HTR-8/SVneo (cell line): ENCODE measurements around the gene GK.
"Not testable (repeated sequence)": the region's sequence is repeated elsewhere in the genome, so short reads cannot be mapped to it uniquely, and the experiment has no call there.

Experiments used
- DNase-seq: peaks from one replicate; pipeline ENCODE4 v3.0.0; 2011; ENCODE audit warnings: low spot score, mixed read lengths; ENCODE audit not compliant: insufficient read length
- FAIRE-seq: peaks from 2 replicates; lab custom pipeline; 2011; peaks lifted over from hg19 to GRCh38; lab: Jason Lieb, UNC

The GK gene

DNA sequence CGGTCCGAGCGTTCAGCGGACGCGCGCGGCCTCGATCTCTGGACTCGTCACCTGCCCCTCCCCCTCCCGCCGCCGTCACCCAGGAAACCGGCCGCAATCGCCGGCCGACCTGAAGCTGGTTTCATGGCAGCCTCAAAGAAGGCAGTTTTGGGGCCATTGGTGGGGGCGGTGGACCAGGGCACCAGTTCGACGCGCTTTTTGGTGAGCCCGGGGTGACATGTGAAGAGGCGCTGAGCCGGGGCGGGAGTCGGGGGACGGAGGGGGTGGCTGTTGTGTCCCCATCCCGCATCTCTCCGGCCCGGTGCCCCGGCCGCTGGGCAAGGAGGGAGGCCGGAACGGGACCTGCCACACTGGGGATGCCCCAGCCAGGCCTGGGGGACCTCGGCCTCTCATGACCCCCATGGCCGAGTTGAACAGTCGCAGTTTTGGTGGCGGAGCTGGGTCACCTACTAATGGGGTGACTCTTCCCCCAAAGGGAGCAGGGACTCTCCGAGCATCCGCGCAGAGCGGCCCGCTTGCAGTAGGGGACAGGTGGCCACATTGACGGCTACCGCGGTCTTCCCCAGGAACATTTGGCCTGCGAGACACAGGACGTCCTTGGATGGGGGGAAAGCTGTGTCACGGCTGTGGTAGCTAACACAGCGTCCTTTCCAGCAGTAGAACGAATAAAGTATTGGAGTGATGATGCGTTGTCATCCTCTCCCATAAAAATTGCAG lies at the start of gene GK:
Gene GK, plus strand, starts transcription at position 9 of the 717 bp plus-strand sequence. Its CDS starts 115 bp downstream, at position 124.
- DNase-seq (no peak), FAIRE-seq (peak; percentile 94)

- FAIRE-seq (no peak), DNase-seq (no peak)
Observed at GRCh38 chrX:30607155-30607554, 46.1 kb upstream of the GK start.

GRCh38 chrX:30610026-30610425 lies 43.2 kb upstream of the GK start:
- no peak for FAIRE-seq
- no peak for DNase-seq

DNA sequence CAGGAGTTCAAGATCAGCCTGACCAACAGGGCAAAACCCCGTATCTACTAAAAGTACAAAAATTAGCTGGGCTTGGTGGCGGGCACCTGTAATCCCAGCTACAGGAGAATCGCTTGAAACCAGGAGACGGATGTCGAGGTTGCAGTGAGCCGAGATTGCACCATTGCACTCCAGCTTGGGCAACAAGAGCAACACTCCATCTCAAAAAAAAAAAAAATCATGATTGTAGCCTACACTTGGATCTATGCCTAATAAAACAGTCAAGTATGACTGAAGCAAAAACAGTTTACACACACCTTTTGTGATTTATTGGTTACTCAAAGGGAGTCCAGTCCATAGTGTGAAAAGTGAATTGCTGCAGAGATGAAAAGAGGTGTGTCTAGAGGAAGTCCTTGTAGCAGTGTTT lies 41.0 kb upstream of the GK start:
- DNase-seq: no peak
- FAIRE-seq: no peak

- FAIRE-seq (no peak), DNase-seq (no peak)
Observed at GRCh38 chrX:30613721-30614120, 39.5 kb upstream of the GK start.

DNA sequence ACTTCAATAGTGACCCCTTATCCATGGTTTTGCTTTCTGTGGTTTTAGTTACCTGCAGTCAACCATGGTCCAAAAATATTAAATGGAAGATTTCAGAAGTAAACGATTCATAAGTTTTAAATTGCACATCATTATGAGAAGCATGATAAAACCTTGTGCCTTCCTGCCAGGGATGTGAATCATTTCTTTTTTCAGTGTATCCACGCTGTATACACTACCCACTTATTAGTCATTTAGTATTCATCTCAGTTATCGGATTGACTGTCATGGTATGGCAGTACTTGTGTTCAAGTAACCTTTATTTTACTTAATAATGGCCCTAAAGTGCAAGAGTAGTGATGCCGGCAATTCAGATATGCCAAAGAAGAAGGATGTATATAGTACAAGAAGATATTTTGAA lies 38.0 kb upstream of the GK start:
- FAIRE-seq: peak; percentile 38
- DNase-seq: no peak

DNA sequence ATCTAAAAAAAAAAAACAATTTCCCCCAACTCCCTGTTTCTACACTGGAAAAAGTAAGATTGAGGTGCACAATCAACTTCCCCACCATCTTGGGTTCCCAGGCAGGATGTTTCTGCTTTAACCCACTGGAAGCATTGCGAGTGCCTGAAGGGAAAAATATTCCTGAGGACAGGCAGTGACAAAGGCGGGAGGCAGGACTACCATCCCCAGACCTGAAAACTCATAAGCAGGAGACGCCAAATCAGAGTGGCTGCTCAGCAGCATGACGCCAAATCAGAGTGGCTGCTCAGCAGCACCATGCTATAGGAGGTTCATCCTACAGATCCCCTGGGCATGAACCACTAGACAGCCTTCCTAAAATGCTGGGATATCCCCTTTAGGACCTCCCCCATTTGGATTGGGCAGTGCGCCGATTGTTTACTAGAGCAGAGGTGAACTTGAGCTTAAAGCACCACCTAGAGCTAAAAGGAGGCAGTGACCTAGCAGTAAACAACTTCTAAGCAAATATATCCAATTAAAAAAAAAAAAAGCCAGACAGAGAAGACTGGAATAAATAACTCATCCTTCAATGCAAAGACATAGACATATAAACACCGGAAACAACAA lies 35.0 kb upstream of the GK start:
- FAIRE-seq: peak; percentile 89
- no peak for DNase-seq

- no peak for FAIRE-seq
- no peak for DNase-seq
Observed at GRCh38 chrX:30620125-30620524, 33.1 kb upstream of the GK start.

GRCh38 chrX:30620980-30621618 lies 32.1 kb upstream of the GK start:
- DNase-seq: peak; percentile 87
- peak; percentile 96 for FAIRE-seq

DNA sequence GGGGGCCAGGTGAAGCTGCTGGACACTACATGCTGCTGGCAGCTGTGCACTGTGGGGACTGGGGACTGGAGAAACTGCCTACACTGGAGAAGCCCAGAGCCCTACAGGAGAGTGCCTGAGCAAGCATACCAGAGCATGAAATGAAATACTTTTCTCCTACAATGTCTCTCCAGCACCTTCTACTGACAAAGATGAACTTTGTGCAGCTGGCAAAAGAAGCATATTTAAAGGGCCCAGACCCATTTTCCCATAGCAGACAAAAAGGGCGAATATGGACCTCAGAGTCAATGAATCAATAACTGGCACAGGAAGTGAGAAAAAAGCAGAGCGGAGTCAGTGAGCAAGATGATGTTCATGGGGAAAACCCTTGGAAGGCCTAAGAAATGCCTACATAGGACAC lies 30.9 kb upstream of the GK start:
- no peak for FAIRE-seq
- DNase-seq: no peak

DNA sequence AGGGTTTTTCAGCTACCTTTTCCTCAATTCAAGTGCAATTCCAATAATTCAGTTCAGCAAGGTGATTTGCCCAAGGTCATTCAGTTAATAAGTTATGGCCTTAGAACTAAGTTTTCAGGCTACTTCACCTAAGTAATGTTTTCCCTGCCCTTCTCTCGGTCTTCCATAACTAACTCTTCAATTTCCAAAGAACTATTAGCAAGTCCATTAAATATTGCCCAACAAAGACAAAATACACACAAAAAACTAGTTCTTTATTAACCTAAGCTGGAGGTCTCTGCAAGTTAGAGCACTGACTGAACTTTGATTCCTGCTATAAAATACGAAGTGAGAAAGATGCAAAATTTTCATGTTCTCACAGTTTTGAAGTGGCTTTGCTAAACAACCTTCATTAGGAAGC lies 26.8 kb upstream of the GK start:
- no peak for FAIRE-seq

DNA sequence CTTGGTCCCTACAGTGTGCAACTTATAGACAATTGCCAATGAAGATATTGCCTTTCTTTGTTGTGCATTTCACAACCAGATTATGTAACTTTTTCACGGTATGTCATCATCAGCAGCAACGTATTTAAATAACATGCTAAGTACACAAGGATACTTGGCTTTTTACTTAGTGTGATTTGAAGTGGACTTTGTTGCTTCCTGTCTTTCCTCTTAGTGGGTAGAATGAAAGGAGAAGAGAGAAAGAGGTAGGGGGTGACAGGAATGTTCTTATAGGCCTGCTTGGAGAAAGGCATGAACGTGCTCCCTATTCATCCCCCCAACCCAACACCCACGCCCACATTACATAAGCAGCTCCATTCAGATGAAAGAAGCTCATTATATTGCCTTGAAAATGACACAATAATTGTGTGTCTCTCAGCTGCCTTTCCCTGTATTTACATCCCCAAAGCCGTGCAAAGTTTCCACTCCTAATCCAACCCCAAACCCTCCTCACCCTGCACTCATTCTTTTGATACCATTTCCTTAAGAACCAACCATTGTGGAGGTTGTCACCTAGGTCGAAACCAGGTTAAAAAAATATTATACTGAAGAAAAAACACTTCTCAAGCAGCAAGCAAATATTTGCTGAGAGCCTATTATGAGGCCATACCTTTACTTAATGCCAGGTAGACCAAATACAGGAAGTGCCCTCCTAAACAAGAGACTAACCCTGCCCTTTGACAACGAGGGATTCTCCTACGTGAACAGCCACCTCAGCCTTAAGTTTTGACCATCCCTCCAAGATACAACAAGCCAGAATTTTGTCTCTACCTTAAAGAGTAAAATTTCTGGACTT lies 25.2 kb upstream of the GK start:
- DNase-seq (no peak), FAIRE-seq (peak; percentile 66)

More for the DNA sequence above, 26.8 kb upstream of the GK start:
- DNase-seq: no peak

GRCh38 chrX:30634070-30634469 lies 19.2 kb upstream of the GK start:
- FAIRE-seq: not testable (repeated sequence)

DNA sequence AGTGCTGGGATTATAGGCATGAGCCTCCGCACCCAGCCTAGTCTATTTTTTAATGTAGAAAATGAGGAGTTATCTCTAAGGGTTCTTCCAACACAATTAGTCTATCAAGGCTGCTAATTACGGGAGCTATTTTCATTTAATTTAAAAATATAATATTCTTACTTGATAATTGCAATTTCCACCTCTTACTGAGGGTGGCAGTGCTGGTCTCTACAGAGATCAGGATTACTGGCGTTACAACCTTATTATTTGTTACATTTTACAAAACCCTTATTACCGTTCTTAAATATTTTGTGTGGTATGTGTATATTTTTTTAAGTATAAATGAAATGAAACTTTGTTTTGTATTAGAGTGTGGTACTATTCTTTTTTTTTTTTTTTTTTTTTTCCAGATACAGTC lies 17.6 kb upstream of the GK start:
- DNase-seq: no peak
- no peak for FAIRE-seq

More at GRCh38 chrX:30634070-30634469, 19.2 kb upstream of the GK start:
- not testable (repeated sequence) for DNase-seq

GRCh38 chrX:30637874-30638815 lies 15.1 kb upstream of the GK start:
- DNase-seq (no peak), FAIRE-seq (no peak)

DNA sequence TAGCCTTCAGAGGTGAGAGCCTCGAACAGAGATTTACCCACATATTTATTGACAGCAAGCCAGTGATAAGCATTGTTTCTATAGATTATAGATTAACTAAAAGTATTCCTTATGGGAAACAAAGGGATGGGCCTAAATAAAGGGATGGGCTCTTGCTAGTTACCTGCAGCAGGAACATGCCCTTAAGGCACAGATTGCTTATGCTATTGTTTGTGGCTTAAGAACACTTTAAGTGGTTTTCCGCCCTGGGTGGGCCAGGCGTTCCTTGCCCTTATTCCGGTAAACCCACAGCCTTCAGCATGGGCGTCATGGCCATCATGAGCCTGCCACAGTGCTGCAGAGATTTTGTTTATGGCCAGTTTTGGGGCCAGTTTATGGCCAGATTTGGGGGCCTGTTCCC lies 13.5 kb upstream of the GK start:
- FAIRE-seq, DNase-seq: not testable (repeated sequence)

DNA sequence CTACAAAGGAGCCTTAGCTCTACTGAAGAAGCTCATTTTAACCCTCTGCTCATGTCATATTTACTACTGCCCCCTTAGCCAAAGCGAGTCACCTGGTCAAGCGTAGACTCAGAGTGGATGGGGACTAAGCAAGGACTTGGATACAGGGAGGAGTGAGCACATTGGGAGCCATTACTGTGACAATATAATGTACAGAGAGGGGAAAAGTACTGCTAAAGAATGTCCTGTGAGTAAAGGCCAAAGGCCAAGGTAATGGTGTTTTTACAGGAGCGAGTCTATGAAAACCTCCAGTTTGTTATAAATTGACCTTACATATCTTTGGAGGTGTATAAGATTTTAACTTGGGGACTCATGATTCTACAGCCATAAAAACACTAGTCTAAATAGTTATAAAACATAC lies 10.6 kb upstream of the GK start:
- FAIRE-seq (no peak), DNase-seq (no peak)

DNA sequence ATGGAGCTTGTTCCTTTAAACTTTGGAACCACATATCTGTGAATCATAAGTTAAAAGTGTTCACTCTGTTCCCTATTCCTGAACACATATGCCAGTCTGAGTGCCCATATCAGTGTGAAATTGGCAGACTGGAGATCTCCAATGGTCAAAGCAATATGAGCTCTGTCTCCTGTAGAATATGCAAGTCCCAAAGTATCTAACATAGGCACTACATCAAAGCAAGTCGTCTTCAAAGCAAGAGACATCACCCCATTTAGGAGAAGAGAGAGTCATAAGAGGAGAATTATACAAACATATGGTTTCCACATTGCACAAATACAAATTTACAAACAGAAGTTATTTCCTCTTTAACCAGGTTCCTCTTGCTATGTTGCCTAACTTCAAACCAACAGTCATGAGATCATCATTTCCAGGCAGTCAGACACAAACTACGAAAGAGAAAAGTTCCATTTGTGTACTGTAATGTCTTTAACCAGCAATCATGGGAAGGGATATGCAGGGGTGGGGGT lies 9.9 kb upstream of the GK start:
- DNase-seq: no peak
- FAIRE-seq: no peak

DNA sequence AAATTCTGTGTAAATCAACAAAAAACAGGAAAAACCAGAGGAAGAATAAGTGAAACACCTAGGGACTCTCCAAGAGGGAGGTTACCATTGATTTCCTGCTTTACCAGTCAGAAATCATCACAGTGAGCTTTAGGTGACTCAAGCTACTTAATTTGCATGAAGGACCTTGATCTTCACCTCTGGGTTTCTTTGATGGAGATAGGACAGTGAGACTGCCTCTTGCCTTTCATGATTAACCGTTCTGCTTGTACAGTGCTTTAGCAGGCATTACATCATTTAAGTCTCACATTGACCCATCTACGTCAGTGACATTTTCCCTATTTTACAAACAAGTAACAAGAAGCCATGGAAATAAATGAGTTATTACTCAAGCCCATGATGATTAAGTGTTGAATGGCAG lies 3.4 kb upstream of the GK start:
- peak; percentile 31 for FAIRE-seq
- no peak for DNase-seq
